WTC11 (cell line): Measurements from ENCODE around the gene NR5A1.

ENCODE experiments used
- ETV6 ChIP-seq: sonication (generic); formaldehyde crosslinking; IDR thresholded peaks from 2 replicates; pipeline ENCODE4 v1.8.1; 2022; ENCODE audit warnings: mild to moderate bottlenecking, missing genetic modification reagents
- IRF2 ChIP-seq: sonication (generic); formaldehyde crosslinking; IDR thresholded peaks from 2 replicates; pipeline ENCODE4 v1.8.0; 2022; ENCODE audit warnings: low read depth, missing genetic modification reagents, borderline replicate concordance
- NFE2L1 ChIP-seq: sonication (generic); formaldehyde crosslinking; IDR thresholded peaks from 2 replicates; pipeline ENCODE4 v1.8.1; 2023; ENCODE audit warnings: missing genetic modification reagents
- NR3C1 ChIP-seq: sonication (generic); formaldehyde crosslinking; conservative IDR thresholded peaks from 2 replicates; pipeline ENCODE4 v1.8.1; 2023; ENCODE audit warnings: low read depth, mild to moderate bottlenecking, missing genetic modification reagents
- TCF7 ChIP-seq: sonication (generic); formaldehyde crosslinking; IDR thresholded peaks from 2 replicates; pipeline ENCODE4 v1.8.0; 2022; ENCODE audit warnings: mild to moderate bottlenecking, low read depth, missing genetic modification reagents, moderate library complexity
- TEAD4 ChIP-seq: sonication (generic); formaldehyde crosslinking; IDR thresholded peaks from 2 replicates; pipeline ENCODE4 v1.8.0; 2022; ENCODE audit warnings: mild to moderate bottlenecking, missing genetic modification reagents
- TF ChIP-seq, protein P1 (sequence below): sonication (generic); formaldehyde crosslinking; conservative IDR thresholded peaks from 2 replicates; pipeline ENCODE4 v1.8.1; 2022; ENCODE audit warnings: mild to moderate bottlenecking, missing genetic modification reagents
- TF ChIP-seq, protein P2 (sequence below): fragments of 200-600 bp; IDR thresholded peaks from 2 replicates; pipeline ENCODE4 v1.8.0; 2022; ENCODE audit warnings: antibody characterized with exemption
- TF ChIP-seq, protein P3 (sequence below): fragments of 250-450 bp; sonication (Bioruptor Pico); IDR thresholded peaks from 2 replicates; pipeline ENCODE4 v2.1.2; 2022; ENCODE audit warnings: mild to moderate bottlenecking, moderate library complexity
- TF ChIP-seq, protein P4 (sequence below): sonication (generic); formaldehyde crosslinking; IDR thresholded peaks from 2 replicates; pipeline ENCODE4 v1.8.0; 2023; ENCODE audit warnings: missing genetic modification reagents, mild to moderate bottlenecking, borderline replicate concordance
- TF ChIP-seq, protein P5 (sequence below): sonication (generic); formaldehyde crosslinking; IDR thresholded peaks from 2 replicates; pipeline ENCODE4 v1.8.0; 2022; ENCODE audit warnings: missing genetic modification reagents
- TF ChIP-seq, protein P6 (sequence below): sonication (generic); formaldehyde crosslinking; IDR thresholded peaks from 2 replicates; pipeline ENCODE4 v1.8.1; 2023; ENCODE audit warnings: mild to moderate bottlenecking, missing genetic modification reagents, moderate library complexity
- TF ChIP-seq, protein P7 (sequence below): sonication (generic); formaldehyde crosslinking; IDR thresholded peaks from 2 replicates; pipeline ENCODE4 v1.8.0; 2022; ENCODE audit warnings: mild to moderate bottlenecking, missing genetic modification reagents
- TF ChIP-seq, protein P8 (sequence below): sonication (generic); formaldehyde crosslinking; IDR thresholded peaks from 2 replicates; pipeline ENCODE4 v1.8.1; 2023; ENCODE audit warnings: mild to moderate bottlenecking, missing genetic modification reagents, moderate library complexity

DNA sequence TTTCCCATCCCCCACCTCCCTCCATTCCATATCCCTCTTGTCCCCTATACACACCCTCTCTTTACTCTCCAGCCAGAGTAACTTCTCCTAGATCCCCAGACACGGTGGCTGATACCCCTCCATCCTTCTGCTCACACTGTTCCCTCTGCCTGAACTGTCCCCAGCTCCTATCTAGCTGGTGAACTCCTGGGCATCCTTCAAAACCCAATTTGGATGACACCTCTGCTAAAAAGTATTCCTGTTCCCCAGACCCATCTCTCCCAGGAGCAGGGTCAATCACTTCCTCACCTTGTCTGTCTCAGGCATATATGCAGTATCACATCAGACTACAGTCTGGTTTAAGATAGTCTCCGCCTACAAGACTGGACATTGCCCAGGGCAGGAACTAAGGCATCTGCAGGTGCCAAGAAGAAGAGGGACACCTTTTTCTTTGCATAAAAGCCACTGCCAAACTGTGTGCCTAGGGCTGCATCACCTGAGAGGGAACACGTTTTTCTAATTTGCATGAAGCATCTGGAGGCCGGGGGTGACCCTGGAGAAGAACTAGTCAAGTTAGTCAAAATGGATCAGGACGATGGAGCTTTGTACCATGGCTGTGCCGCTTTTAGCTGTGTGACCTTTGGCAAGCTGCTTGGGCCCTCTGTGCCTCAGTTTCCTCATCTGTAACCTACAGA, 27.1 kb downstream of the NR5A1 start:
- TF ChIP-seq NR3C1 (CRISPR knock-in tag) = no peak
- TF ChIP-seq, protein P1, sequence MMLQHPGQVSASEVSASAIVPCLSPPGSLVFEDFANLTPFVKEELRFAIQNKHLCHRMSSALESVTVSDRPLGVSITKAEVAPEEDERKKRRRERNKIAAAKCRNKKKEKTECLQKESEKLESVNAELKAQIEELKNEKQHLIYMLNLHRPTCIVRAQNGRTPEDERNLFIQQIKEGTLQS = no peak
- TF ChIP-seq NFE2L1 (CRISPR knock-in tag) = no peak
- TF ChIP-seq, protein P2, sequence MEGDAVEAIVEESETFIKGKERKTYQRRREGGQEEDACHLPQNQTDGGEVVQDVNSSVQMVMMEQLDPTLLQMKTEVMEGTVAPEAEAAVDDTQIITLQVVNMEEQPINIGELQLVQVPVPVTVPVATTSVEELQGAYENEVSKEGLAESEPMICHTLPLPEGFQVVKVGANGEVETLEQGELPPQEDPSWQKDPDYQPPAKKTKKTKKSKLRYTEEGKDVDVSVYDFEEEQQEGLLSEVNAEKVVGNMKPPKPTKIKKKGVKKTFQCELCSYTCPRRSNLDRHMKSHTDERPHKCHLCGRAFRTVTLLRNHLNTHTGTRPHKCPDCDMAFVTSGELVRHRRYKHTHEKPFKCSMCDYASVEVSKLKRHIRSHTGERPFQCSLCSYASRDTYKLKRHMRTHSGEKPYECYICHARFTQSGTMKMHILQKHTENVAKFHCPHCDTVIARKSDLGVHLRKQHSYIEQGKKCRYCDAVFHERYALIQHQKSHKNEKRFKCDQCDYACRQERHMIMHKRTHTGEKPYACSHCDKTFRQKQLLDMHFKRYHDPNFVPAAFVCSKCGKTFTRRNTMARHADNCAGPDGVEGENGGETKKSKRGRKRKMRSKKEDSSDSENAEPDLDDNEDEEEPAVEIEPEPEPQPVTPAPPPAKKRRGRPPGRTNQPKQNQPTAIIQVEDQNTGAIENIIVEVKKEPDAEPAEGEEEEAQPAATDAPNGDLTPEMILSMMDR = no peak
- no peak for TF ChIP-seq TEAD4 (CRISPR knock-in tag)
- TF ChIP-seq TCF7 (CRISPR knock-in tag) = no peak
- TF ChIP-seq, protein P3, sequence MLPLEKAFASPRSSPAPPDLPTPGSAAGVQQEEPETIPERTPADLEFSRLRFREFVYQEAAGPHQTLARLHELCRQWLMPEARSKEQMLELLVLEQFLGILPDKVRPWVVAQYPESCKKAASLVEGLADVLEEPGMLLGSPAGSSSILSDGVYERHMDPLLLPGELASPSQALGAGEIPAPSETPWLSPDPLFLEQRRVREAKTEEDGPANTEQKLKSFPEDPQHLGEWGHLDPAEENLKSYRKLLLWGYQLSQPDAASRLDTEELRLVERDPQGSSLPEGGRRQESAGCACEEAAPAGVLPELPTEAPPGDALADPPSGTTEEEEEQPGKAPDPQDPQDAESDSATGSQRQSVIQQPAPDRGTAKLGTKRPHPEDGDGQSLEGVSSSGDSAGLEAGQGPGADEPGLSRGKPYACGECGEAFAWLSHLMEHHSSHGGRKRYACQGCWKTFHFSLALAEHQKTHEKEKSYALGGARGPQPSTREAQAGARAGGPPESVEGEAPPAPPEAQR (CRISPR knock-in tag) = no peak
- TF ChIP-seq, protein P4, sequence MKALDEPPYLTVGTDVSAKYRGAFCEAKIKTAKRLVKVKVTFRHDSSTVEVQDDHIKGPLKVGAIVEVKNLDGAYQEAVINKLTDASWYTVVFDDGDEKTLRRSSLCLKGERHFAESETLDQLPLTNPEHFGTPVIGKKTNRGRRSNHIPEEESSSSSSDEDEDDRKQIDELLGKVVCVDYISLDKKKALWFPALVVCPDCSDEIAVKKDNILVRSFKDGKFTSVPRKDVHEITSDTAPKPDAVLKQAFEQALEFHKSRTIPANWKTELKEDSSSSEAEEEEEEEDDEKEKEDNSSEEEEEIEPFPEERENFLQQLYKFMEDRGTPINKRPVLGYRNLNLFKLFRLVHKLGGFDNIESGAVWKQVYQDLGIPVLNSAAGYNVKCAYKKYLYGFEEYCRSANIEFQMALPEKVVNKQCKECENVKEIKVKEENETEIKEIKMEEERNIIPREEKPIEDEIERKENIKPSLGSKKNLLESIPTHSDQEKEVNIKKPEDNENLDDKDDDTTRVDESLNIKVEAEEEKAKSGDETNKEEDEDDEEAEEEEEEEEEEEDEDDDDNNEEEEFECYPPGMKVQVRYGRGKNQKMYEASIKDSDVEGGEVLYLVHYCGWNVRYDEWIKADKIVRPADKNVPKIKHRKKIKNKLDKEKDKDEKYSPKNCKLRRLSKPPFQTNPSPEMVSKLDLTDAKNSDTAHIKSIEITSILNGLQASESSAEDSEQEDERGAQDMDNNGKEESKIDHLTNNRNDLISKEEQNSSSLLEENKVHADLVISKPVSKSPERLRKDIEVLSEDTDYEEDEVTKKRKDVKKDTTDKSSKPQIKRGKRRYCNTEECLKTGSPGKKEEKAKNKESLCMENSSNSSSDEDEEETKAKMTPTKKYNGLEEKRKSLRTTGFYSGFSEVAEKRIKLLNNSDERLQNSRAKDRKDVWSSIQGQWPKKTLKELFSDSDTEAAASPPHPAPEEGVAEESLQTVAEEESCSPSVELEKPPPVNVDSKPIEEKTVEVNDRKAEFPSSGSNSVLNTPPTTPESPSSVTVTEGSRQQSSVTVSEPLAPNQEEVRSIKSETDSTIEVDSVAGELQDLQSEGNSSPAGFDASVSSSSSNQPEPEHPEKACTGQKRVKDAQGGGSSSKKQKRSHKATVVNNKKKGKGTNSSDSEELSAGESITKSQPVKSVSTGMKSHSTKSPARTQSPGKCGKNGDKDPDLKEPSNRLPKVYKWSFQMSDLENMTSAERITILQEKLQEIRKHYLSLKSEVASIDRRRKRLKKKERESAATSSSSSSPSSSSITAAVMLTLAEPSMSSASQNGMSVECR (CRISPR knock-in tag) = no peak
- TF ChIP-seq, protein P5, sequence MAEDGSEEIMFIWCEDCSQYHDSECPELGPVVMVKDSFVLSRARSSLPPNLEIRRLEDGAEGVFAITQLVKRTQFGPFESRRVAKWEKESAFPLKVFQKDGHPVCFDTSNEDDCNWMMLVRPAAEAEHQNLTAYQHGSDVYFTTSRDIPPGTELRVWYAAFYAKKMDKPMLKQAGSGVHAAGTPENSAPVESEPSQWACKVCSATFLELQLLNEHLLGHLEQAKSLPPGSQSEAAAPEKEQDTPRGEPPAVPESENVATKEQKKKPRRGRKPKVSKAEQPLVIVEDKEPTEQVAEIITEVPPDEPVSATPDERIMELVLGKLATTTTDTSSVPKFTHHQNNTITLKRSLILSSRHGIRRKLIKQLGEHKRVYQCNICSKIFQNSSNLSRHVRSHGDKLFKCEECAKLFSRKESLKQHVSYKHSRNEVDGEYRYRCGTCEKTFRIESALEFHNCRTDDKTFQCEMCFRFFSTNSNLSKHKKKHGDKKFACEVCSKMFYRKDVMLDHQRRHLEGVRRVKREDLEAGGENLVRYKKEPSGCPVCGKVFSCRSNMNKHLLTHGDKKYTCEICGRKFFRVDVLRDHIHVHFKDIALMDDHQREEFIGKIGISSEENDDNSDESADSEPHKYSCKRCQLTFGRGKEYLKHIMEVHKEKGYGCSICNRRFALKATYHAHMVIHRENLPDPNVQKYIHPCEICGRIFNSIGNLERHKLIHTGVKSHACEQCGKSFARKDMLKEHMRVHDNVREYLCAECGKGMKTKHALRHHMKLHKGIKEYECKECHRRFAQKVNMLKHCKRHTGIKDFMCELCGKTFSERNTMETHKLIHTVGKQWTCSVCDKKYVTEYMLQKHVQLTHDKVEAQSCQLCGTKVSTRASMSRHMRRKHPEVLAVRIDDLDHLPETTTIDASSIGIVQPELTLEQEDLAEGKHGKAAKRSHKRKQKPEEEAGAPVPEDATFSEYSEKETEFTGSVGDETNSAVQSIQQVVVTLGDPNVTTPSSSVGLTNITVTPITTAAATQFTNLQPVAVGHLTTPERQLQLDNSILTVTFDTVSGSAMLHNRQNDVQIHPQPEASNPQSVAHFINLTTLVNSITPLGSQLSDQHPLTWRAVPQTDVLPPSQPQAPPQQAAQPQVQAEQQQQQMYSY (CRISPR knock-in tag) = no peak
- TF ChIP-seq, protein P6, sequence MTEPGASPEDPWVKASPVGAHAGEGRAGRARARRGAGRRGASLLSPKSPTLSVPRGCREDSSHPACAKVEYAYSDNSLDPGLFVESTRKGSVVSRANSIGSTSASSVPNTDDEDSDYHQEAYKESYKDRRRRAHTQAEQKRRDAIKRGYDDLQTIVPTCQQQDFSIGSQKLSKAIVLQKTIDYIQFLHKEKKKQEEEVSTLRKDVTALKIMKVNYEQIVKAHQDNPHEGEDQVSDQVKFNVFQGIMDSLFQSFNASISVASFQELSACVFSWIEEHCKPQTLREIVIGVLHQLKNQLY (CRISPR knock-in tag) = no peak
- TF ChIP-seq, protein P7, sequence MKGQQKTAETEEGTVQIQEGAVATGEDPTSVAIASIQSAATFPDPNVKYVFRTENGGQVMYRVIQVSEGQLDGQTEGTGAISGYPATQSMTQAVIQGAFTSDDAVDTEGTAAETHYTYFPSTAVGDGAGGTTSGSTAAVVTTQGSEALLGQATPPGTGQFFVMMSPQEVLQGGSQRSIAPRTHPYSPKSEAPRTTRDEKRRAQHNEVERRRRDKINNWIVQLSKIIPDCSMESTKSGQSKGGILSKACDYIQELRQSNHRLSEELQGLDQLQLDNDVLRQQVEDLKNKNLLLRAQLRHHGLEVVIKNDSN (CRISPR knock-in tag) = no peak
- TF ChIP-seq IRF2 (CRISPR knock-in tag) = no peak
- TF ChIP-seq, protein P8, sequence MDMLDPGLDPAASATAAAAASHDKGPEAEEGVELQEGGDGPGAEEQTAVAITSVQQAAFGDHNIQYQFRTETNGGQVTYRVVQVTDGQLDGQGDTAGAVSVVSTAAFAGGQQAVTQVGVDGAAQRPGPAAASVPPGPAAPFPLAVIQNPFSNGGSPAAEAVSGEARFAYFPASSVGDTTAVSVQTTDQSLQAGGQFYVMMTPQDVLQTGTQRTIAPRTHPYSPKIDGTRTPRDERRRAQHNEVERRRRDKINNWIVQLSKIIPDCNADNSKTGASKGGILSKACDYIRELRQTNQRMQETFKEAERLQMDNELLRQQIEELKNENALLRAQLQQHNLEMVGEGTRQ = no peak
- TF ChIP-seq ETV6 = no peak
